GM13977 (cell line): ENCODE results near the gene PGP.

Experiments used
- DNase-seq: peaks from one replicate; pipeline ENCODE4 v3.0.0; 2012; ENCODE audit warnings: low spot score
- CTCF ChIP-seq: IDR thresholded peaks from 2 replicates; pipeline ENCODE4 v1.5.1; 2012; ENCODE audit warnings: mild to moderate bottlenecking, control low read depth; ENCODE audit not compliant: insufficient read depth; ENCODE audit errors: extremely low read depth, missing control alignments
- in situ Hi-C: fragments of 300-500 bp; cut with MboI; formaldehyde crosslinking; loops from one replicate; pipeline ENCODE4 v1.12.0; 2022; ENCODE audit warnings: low sequenced_read_pairs, low pct_unique_long_range_greater_than_20kb, mixed read lengths, inconsistent platforms; ENCODE audit not compliant: unreplicated experiment

The PGP gene

DNA sequence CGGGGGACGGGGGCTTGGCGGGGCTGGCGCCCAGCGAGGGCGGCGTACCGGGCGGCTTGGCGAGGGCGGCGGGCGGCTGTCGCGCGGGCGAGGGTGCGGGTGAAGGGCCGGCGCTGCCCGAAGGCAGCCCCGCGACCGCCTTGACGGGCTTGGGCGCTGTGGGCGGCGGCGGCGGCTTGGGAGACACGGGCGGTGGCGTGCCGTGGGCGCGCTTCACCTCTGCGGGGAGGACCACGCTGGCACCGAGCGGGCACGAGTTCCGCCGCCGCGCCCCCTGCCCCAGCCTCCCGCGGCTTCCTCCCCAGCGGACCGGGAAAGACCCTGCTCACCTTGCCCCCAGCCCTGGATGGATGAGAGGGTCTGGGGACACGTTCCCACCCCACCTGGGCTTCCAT lies 35.5 kb downstream of the PGP start:
- in situ Hi-C loops = no loop called here
- no peak for DNase-seq
- TF ChIP-seq CTCF = no peak

GRCh38 chr16:2178321-2179106 lies 36.1 kb downstream of the PGP start:
- DNase-seq = no peak
- in situ Hi-C loops = no loop called here
- no peak for TF ChIP-seq CTCF

DNA sequence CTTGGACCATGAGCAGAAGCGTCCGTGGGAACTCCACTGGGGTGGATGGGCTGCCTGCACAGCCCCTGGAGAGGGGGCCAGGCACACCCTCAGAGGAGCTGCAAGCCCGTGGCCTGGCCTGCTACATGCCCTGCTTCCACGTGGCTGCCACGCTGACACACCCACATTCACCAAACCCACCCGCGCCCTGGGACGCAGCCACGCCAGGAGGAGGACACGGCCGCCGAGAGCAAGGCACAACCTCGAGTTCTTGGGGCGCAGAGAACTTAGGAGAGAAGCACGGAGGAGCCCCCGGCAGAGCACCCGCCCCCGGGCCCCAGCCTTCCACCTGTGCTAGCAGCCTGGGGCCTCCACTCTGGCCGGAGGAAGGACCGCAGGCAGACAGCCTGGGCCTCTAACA lies 37.1 kb downstream of the PGP start:
- no peak for TF ChIP-seq CTCF
- no peak for DNase-seq
- in situ Hi-C loops = no loop called here

DNA sequence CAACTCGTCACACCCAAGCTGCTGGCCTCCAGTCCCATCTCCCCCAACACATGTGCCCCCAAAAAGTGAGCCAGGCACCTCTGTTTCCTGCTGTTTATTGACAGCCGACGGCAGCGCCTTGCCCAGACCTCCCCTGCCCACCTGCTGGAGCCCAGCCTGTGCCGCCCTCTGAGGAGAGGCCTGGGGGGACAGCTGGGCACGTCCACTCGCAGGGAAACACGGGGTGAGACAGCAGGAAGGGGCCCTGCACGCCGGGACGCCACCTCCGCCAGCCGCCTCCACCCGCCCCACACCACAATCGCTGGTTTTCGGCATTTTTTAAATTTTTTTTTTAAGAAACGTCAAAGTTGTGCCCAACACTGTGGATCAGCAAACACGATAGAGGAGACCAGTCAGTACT lies 37.5 kb downstream of the PGP start:
- in situ Hi-C loops = no loop called here
- TF ChIP-seq CTCF = no peak
- no peak for DNase-seq

DNA sequence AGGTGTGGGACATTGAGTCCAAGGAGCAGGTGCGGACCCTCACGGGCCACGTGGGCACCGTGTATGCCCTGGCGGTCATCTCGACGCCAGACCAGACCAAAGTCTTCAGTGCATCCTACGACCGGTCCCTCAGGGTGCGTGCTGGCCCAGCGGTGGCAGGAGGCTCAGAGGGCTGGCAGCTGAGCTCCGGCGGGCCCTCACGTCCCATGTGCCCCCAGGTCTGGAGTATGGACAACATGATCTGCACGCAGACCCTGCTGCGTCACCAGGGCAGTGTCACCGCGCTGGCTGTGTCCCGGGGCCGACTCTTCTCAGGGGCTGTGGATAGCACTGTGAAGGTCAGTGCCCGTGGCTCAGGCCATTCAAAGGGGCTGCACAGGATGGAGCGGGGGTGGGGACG lies 38.6 kb downstream of the PGP start:
- no peak for DNase-seq
- in situ Hi-C loops = no loop called here
- TF ChIP-seq CTCF = no peak

- TF ChIP-seq CTCF = no peak
- in situ Hi-C loops = no loop called here
- no peak for DNase-seq
Observed at GRCh38 chr16:2175454-2175853, 39.2 kb downstream of the PGP start.
